ENCODE results near the gene ATF7IP2. TPM values are rescaled to one million over a fixed set of nuclear protein-coding genes. Genes with fewer than 3 reads are reported as not detected.

The ATF7IP2 gene
- total and polyA plus RNA-seq, 2 of the 13 experiments (the other 11 are each of a cell fraction or from before 2014, with no cell fraction given): 117 to 217 TPM

DNA sequence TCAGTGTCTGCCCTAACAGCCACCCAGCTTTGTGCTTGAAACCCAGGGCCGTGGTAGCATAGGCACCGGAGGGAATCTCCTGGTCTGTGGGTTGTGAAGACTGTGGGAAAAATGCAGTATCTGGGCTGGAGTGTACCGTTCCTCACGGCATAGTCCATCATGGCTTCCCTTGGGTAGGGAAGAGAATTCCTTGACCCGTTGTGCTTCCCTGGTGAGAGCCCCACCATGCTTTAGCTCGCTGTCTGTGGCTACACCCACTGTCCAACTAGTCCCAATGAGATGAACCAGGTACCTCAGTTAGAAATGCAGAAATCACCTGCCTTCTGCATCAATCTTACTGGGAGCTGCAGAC, 67.3 kb downstream of the ATF7IP2 start (continued):
- no peak for TF ChIP-seq ZNF660 (CRISPR knock-in tag; IDR thresholded peaks at IDR 0.05; ENCODE audit: borderline replicate concordance, low read depth)
- TF ChIP-seq, protein P1, sequence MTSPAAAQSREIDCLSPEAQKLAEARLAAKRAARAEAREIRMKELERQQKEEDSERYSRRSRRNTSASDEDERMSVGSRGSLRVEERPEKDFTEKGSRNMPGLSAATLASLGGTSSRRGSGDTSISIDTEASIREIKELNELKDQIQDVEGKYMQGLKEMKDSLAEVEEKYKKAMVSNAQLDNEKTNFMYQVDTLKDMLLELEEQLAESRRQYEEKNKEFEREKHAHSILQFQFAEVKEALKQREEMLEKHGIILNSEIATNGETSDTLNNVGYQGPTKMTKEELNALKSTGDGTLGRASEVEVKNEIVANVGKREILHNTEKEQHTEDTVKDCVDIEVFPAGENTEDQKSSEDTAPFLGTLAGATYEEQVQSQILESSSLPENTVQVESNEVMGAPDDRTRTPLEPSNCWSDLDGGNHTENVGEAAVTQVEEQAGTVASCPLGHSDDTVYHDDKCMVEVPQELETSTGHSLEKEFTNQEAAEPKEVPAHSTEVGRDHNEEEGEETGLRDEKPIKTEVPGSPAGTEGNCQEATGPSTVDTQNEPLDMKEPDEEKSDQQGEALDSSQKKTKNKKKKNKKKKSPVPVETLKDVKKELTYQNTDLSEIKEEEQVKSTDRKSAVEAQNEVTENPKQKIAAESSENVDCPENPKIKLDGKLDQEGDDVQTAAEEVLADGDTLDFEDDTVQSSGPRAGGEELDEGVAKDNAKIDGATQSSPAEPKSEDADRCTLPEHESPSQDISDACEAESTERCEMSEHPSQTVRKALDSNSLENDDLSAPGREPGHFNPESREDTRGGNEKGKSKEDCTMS (CRISPR knock-in tag; conservative IDR thresholded peaks at IDR 0.05): no peak
- no peak for TF ChIP-seq ATAD3A (CRISPR knock-in tag; IDR thresholded peaks at IDR 0.05)
- no peak for TF ChIP-seq GATA4 (IDR thresholded peaks at IDR 0.05; ENCODE audit: borderline replicate concordance, low read depth)
- TF ChIP-seq, protein P2, sequence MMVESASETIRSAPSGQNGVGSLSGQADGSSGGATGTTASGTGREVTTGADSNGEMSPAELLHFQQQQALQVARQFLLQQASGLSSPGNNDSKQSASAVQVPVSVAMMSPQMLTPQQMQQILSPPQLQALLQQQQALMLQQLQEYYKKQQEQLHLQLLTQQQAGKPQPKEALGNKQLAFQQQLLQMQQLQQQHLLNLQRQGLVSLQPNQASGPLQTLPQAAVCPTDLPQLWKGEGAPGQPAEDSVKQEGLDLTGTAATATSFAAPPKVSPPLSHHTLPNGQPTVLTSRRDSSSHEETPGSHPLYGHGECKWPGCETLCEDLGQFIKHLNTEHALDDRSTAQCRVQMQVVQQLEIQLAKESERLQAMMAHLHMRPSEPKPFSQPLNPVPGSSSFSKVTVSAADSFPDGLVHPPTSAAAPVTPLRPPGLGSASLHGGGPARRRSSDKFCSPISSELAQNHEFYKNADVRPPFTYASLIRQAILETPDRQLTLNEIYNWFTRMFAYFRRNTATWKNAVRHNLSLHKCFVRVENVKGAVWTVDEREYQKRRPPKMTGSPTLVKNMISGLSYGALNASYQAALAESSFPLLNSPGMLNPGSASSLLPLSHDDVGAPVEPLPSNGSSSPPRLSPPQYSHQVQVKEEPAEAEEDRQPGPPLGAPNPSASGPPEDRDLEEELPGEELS (CRISPR knock-in tag; IDR thresholded peaks at IDR 0.05): no peak
- peak; percentile 49; the same call in 1 of the 2 replicates for TF ChIP-seq ZNF343 (CRISPR knock-in tag; IDR thresholded peaks at IDR 0.05)
- no peak for TF ChIP-seq GPN1 (CRISPR knock-in tag; IDR thresholded peaks at IDR 0.05; ENCODE audit: borderline replicate concordance)
- TF ChIP-seq POLR2A (IDR thresholded peaks at IDR 0.05; ENCODE audit: insufficient read depth in 1 of 2, low read depth in 2 of 2, low read length in 2 of 2): no peak
- TF ChIP-seq CHD4 (IDR thresholded peaks at IDR 0.05; ENCODE audit: borderline replicate concordance, low read length): 0 out of 2 replicates have a peak, but pooled peaks have one; percentile 7
- no peak for TF ChIP-seq ZNF614 (CRISPR knock-in tag; IDR thresholded peaks at IDR 0.05; ENCODE audit: borderline replicate concordance)
- no peak for TF ChIP-seq STAT5B (CRISPR knock-in tag; IDR thresholded peaks at IDR 0.05)
- TF ChIP-seq, protein P3, sequence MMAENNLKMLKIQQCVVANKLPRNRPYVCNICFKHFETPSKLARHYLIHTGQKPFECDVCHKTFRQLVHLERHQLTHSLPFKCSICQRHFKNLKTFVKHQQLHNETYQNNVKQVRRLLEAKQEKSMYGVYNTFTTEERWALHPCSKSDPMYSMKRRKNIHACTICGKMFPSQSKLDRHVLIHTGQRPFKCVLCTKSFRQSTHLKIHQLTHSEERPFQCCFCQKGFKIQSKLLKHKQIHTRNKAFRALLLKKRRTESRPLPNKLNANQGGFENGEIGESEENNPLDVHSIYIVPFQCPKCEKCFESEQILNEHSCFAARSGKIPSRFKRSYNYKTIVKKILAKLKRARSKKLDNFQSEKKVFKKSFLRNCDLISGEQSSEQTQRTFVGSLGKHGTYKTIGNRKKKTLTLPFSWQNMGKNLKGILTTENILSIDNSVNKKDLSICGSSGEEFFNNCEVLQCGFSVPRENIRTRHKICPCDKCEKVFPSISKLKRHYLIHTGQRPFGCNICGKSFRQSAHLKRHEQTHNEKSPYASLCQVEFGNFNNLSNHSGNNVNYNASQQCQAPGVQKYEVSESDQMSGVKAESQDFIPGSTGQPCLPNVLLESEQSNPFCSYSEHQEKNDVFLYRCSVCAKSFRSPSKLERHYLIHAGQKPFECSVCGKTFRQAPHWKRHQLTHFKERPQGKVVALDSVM (CRISPR knock-in tag; IDR thresholded peaks at IDR 0.05): no peak
- peak; percentile 83; the same call in 1 of the 2 replicates for TF ChIP-seq ARID2 (CRISPR knock-in tag; IDR thresholded peaks at IDR 0.05; ENCODE audit: borderline replicate concordance)
- no peak for TF ChIP-seq ATM (IDR thresholded peaks at IDR 0.05; ENCODE audit: borderline replicate concordance)
- TF ChIP-seq RXRB (CRISPR knock-in tag; IDR thresholded peaks at IDR 0.05; ENCODE audit: borderline replicate concordance): no peak
- TF ChIP-seq, protein P4, sequence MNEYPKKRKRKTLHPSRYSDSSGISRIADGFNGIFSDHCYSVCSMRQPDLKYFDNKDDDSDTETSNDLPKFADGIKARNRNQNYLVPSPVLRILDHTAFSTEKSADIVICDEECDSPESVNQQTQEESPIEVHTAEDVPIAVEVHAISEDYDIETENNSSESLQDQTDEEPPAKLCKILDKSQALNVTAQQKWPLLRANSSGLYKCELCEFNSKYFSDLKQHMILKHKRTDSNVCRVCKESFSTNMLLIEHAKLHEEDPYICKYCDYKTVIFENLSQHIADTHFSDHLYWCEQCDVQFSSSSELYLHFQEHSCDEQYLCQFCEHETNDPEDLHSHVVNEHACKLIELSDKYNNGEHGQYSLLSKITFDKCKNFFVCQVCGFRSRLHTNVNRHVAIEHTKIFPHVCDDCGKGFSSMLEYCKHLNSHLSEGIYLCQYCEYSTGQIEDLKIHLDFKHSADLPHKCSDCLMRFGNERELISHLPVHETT (CRISPR knock-in tag; conservative IDR thresholded peaks at IDR 0.05): no peak
- TF ChIP-seq ZNF224 (CRISPR knock-in tag; IDR thresholded peaks at IDR 0.05): no peak
- TF ChIP-seq, protein P5, sequence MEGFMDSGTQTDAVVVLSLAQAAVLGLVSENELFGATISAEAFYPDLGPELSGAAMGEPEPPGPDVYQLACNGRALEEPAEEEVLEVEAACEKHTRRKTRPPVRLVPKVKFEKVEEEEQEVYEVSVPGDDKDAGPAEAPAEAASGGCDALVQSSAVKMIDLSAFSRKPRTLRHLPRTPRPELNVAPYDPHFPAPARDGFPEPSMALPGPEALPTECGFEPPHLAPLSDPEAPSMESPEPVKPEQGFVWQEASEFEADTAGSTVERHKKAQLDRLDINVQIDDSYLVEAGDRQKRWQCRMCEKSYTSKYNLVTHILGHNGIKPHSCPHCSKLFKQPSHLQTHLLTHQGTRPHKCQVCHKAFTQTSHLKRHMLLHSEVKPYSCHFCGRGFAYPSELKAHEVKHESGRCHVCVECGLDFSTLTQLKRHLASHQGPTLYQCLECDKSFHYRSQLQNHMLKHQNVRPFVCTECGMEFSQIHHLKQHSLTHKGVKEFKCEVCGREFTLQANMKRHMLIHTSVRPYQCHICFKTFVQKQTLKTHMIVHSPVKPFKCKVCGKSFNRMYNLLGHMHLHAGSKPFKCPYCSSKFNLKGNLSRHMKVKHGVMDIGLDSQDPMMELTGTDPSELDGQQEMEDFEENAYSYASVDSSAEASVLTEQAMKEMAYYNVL (CRISPR knock-in tag; IDR thresholded peaks at IDR 0.05; ENCODE audit: borderline replicate concordance): no peak
- TF ChIP-seq, protein P6, sequence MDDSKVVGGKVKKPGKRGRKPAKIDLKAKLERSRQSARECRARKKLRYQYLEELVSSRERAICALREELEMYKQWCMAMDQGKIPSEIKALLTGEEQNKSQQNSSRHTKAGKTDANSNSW (CRISPR knock-in tag; IDR thresholded peaks at IDR 0.05; ENCODE audit: borderline replicate concordance): no peak
- TF ChIP-seq, protein P7, sequence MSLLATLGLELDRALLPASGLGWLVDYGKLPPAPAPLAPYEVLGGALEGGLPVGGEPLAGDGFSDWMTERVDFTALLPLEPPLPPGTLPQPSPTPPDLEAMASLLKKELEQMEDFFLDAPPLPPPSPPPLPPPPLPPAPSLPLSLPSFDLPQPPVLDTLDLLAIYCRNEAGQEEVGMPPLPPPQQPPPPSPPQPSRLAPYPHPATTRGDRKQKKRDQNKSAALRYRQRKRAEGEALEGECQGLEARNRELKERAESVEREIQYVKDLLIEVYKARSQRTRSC (CRISPR knock-in tag; IDR thresholded peaks at IDR 0.05; ENCODE audit: low read depth): no peak
